CD4-positive, alpha-beta T cell treated with Interleukin-1 beta for 1 hour (primary cell): ENCODE data around the gene NSA2.

Experiments
- DNase-seq, 2 donors: peaks; one replicate each; pipeline ENCODE4 v3.0.0-alpha.2; 2020 to 2022

NSA2 gene

GRCh38 chr5:74822288-74822687 is 55.2 kb downstream of the NSA2 start:
- DNase-seq = no peak

DNA sequence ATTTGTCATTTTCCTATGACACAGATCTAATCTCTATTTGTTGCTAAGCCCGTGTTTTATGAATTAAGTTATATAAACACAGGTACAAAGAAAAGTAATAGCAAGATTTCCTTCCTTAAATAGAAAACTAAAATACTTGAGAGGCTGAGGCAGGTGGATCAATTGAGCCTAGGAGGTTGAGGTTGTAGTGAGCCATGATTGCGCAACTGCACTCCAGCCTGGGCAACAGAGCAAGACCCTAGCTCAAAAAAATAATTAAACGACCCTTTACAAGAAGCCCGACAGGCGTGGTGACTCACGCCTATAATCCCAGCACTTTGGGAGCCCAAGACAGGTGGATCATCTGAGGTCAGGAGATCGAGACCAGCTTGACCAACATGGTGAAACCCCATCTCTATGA is 62.4 kb downstream of the NSA2 start:
- no peak for DNase-seq
